AG04450 (cell line): ENCODE measurements around the gene PICK1. TPM values are rescaled to one million over a fixed set of nuclear protein-coding genes. Genes with fewer than 3 reads are reported as not detected.

Source experiments
- CTCF ChIA-PET: fragments of 300-600, 350-600 bp; formaldehyde crosslinking; extraction: SDS; loops from one replicate; lab custom pipeline; 2022; ENCODE audit warnings: antibody characterized with exemption, inconsistent platforms; lab: Charles Lee
- POLR2A ChIA-PET: fragments of 350-600 bp; formaldehyde crosslinking; extraction: SDS; loops from one replicate; lab custom pipeline; 2021; ENCODE audit warnings: antibody characterized with exemption, inconsistent platforms; lab: Yijun Ruan, JAX
- DNase-seq: peaks from one replicate; pipeline ENCODE4 v3.0.0-alpha.2; 2011; ENCODE audit warnings: low read depth, low spot score
- H3K27ac ChIP-seq: one replicate; pipeline ENCODE4 v1.5.1; 2012; ENCODE audit warnings: low read depth, low read length, control low read depth
- H3K27me3 ChIP-seq: one replicate; pipeline ENCODE4 v1.6.0; 2012; ENCODE audit warnings: low read length; ENCODE audit not compliant: control insufficient read depth, insufficient read depth
- H3K4me3 ChIP-seq: 2 replicates; pipeline ENCODE4 v1.5.1; 2011; ENCODE audit warnings: mild to moderate bottlenecking, low read depth, low read length, control low read depth
- H3K9me3 ChIP-seq: 2 replicates; pipeline ENCODE4 v1.5.1; 2012; ENCODE audit warnings: low read length; ENCODE audit not compliant: control insufficient read depth, insufficient read depth
- CTCF ChIP-seq: IDR thresholded peaks from 2 replicates; pipeline ENCODE4 v1.5.1; 2011; ENCODE audit warnings: low read depth, low read length, control low read depth, inconsistent platforms
- polyA plus RNA-seq: library from polyadenylated mRNA; depleted of rRNA; stranded (reverse); fragments of >200 nt; gene quantifications from 2 replicates; pipeline ENCODE4 v1.2.3, GENCODE V29; 2011

Gene PICK1
- polyA plus RNA-seq, 1 experiment, result 11.5 TPM

DNA sequence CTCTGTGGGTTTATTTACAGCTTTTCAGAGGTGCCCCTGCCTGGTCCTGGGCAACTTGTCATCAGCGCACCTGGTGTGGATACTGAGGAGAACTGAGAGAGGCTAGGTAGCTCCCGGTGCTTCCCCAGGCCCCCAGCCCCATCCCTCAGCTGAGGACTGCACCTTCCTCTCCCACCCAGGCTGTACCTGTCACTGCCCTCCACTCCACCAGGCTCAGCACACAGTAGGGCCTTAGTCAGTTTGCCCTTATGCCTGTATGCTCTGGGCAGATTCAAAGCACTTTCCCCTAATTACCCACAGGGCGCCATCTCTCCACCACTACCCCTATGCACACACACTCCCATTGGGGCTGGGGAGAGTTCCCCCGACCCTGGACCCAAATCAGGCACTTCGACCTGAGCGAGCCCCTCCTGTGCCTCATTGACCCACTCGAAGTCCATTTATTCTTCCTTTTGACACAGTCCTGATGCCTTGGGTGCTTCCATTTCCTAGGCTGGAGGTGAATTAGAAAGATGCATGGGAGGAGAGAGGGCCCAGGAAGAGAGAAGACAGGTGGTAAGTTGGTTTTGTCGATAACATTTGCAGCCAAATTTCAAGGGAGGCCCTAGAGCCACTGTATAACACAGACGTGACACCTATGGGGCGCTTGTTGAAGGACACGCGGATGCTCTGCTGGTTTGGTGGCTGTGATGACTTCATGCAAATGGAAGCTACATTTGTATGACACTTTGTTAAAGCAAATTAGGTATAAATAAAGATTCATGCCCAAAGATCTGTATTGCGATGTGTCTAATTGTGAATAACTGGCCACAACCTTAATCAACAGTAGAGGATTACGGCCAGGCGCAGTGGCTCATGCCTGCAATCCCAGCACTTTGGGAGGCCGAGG is 13.8 kb upstream of the PICK1 start:
- POLR2A ChIA-PET, result no interaction called here
- no peak overlapping the region for H3K27ac ChIP-seq
- H3K4me3 ChIP-seq, result no peak overlapping the region
- CTCF ChIA-PET, result interaction anchor here (0.6 to 2.3 kb wide), 3 partner anchors 9 to 155 kb away, joined by 3 to 8 read pairs (median 3); no protein-coding TSS in a partner anchor
- peaks cover 2% of the 10 kb centered on the region for H3K27me3 ChIP-seq
- TF ChIP-seq CTCF, result no peak
- H3K9me3 ChIP-seq, result peaks cover under 1% of the 10 kb centered on the region; the same call in 1 of the 2 replicates
- DNase-seq, result no peak

GRCh38 chr22:38046070-38046748 is 11.0 kb upstream of the PICK1 start:
- no peak for DNase-seq
- Histone ChIP-seq H3K9me3 (no peaks in the 10 kb centered on the region), H3K4me3 (no peak overlapping the region), H3K27ac (no peak overlapping the region), H3K27me3 (peaks cover 6% of the 10 kb centered on the region)
- ChIA-PET CTCF (no interaction called here), POLR2A (no interaction called here)
- no peak for TF ChIP-seq CTCF

GRCh38 chr22:38049812-38050619 is 7.2 kb upstream of the PICK1 start:
- no peaks in the 10 kb centered on the region for H3K9me3 ChIP-seq
- peaks cover 6% of the 10 kb centered on the region for H3K27me3 ChIP-seq
- CTCF ChIA-PET, result interaction anchor here (0.5 to 1.0 kb wide), 5 partner anchors 20 to 675 kb away, joined by 3 to 4 read pairs (median 3); partner anchors contain the start of gene TOMM22
- POLR2A ChIA-PET, result interaction anchor here (1.0 kb wide), 1 partner anchor 15 kb away, joined by 3 read pairs; no protein-coding TSS in a partner anchor
- no peak overlapping the region for H3K4me3 ChIP-seq
- H3K27ac ChIP-seq, result no peak overlapping the region
- no peak for DNase-seq
- no peak for TF ChIP-seq CTCF

GRCh38 chr22:38050720-38051119 is 6.5 kb upstream of the PICK1 start:
- H3K27ac ChIP-seq, result no peak overlapping the region
- DNase-seq, result no peak
- TF ChIP-seq CTCF, result no peak
- ChIA-PET POLR2A (no interaction called here), CTCF (interaction anchor here (0.7 to 1.0 kb wide), 2 partner anchors 19 to 522 kb away, joined by 3 to 4 read pairs; no protein-coding TSS in a partner anchor)
- H3K27me3 ChIP-seq, result peaks cover 6% of the 10 kb centered on the region
- H3K9me3 ChIP-seq, result no peaks in the 10 kb centered on the region
- no peak overlapping the region for H3K4me3 ChIP-seq
